NOMO-1 treated with dmso at 0.1 percent for 144 hours (cell line): Measurements from ENCODE around the gene HTR6.

ENCODE experiments used
- DNase-seq: peaks from one replicate; lab custom pipeline; 2025; ENCODE audit not compliant: unreplicated experiment; lab: John Stamatoyannopoulos, UW

The HTR6 gene

DNA sequence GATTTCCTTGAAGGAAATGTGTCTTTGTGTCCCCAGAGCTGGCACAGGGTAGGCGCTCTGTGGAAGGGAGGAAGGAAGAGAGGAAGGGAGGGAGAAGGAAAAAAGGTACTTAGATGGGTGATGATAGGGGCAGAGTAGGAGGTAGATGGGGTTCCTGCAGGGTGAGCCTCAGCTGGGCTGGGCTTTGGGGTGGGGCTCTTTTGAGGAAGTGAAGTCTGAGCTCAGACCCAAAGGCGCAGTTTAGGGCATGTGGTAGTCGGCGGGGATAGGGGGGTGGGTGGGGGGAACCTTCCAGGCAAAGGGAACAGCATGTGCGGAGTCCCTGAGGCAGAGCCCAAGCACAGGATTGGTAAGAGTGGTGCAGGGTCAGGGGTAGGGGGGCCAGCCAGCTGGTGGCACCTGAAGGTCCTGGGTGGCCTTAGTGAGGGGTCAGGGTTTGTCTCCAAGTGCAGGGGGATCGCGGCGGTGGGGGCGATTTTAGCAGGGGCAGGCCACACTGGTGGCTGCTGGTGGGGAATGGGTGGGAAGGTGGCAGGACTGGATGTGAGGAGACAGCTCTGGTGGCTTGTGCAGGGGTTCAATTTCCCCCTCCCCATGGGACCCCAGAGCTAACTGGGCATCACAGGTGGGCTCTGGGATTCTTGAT lies 8.4 kb upstream of the HTR6 start:
- DNase-seq = no peak

GRCh38 chr1:19656780-19657466 lies 7.8 kb upstream of the HTR6 start:
- DNase-seq = no peak

GRCh38 chr1:19657511-19657910 lies 7.2 kb upstream of the HTR6 start:
- no peak for DNase-seq

DNA sequence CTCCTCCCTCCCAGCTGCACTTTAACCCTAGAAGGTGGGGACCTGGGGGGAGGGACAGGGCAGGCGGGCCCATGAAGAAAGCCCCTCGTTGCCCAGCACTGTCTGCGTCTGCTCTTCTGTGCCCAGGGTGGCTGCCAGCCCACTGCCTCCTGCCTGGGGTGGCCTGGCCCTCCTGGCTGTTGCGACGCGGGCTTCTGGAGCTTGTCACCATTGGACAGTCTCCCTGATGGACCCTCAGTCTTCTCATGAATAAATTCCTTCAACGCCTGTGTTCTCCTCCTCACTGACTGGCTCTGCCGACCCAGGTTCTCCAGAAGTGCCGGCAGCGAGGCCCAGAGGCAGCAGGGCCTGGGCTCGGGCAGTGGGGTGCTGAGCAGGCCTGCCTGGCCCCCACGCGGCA lies 6.5 kb upstream of the HTR6 start:
- no peak for DNase-seq

DNA sequence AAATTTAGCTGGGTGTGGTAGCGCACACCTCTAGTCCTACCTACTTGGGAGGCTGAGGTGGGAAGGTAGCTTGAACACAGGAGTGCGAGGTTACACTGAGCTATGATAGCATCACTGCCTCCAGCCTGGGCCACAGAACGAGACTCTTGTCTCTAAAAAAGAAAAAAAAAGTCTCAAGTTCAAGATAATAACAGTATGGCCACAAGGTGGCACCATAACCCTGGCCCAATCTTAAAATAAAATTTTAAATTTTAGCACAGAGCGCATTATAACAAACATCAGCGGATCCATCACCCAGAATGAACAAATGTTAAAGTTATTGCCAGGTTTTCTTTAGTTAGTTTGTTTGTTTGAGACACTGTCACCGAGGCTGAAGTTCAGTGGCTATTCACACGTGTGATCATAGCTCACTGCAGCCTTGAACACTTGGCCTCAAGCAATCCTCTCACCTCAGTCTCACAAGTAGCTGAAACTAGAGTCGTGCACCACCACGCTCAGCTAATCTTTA lies 2.9 kb upstream of the HTR6 start:
- DNase-seq = no peak

DNA sequence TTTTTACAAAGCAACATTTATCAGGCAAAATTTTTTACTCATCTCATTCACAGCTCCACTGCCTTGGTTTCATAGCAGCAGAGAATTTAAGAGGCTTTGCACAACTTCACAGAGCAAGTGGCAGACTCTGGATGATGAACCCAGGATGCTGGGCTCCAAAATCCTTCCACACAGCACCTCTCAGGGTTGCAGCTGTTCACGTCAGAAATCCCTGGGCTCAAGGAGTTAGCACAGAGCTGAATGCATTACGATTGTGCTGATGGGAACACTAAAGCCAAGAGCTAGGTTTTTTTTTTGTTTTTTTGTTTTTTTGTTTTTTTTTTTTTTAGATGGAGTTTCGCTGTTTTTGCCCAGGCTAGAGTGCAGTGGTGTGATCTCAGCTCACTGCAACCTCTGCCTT lies 2.4 kb upstream of the HTR6 start:
- no peak for DNase-seq

- no peak for DNase-seq
These were observed 466 bp downstream of the HTR6 start for GRCh38 chr1:19665186-19665495.

DNA sequence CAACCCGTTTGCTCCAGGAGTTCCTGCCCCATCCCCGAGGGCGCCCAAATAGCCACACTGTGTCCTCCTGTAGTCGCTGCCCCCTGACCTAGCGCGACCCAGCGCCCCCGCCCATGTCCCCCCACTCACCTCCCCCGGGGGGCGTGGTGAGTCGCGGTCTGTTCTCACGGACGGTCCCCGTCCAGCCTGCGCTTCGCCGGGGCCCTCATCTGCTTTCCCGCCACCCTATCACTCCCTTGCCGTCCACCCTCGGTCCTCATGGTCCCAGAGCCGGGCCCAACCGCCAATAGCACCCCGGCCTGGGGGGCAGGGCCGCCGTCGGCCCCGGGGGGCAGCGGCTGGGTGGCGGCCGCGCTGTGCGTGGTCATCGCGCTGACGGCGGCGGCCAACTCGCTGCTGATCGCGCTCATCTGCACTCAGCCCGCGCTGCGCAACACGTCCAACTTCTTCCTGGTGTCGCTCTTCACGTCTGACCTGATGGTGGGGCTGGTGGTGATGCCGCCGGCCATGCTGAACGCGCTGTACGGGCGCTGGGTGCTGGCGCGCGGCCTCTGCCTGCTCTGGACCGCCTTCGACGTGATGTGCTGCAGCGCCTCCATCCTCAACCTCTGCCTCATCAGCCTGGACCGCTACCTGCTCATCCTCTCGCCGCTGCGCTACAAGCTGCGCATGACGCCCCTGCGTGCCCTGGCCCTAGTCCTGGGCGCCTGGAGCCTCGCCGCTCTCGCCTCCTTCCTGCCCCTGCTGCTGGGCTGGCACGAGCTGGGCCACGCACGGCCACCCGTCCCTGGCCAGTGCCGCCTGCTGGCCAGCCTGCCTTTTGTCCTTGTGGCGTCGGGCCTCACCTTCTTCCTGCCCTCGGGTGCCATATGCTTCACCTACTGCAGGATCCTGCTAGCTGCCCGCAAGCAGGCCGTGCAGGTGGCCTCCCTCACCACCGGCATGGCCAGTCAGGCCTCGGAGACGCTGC lies 1.1 kb downstream of the HTR6 start:
- no peak for DNase-seq

DNA sequence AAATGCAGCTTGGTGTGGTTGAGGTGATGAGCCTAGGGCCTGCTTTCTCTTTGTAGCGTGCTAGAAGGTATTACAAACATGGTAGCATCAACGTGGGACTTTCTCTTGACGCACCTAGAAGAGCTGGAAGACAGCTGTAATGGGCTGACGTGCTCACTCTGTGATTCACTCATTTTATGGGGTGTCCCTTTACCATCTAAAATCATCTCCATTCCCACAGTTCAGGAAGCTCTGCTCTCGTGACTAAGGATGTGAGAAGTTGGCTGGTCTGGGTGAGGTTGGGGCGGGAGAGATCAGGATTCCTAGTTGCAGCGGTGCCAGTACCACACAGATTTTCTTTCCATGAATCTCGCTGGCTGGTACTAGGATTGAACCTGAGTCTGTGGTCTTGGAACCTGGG lies 4.2 kb downstream of the HTR6 start:
- no peak for DNase-seq

GRCh38 chr1:19670787-19671186 lies 6.1 kb downstream of the HTR6 start:
- DNase-seq = no peak

DNA sequence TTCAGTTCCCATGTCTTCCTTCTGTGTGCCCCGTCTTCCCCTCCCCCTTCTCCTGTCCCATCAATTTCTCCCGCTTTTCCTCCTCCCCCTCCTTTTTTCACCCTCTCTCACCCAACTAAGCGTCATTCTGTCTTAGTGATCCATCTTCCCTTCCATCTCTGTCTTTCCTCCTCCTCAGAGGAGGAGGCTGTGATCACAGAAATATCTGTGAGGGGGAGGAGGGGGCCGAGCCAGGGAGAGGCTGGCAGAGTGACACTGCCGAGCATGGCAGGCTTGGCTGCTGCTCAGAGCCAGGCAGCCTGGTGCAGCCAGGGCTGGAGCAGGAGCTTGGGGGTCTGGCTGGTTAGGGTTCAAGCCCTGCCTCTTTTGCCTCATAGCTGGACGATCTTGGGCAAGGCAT lies 7.6 kb downstream of the HTR6 start:
- DNase-seq = no peak

- DNase-seq = no peak
These were observed 11.1 kb downstream of the HTR6 start for GRCh38 chr1:19675797-19676196.

DNA sequence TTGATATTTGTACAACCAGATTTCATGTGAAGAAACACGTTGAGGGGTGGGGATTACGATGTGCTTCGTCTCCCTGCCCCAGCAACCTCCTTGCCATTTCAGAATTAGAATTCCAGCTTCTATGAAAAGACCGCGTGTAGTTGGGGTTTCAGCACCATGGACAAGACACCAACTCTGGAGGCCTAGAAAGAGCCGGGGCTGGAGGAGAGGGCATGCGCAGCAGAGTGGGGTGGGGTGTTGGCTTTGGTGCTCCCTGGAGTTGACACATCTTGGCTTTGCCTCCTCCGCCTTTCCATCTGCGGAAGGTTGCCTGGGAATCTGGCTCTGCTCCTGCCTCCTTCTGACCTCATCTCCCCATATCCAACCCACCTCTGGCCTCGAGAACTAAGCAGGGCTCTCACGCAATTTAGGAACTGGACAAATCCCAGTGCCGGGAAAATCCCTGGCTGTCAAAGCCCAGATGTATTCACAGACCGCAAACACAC lies 11.8 kb downstream of the HTR6 start:
- peak; percentile 19 for DNase-seq

DNA sequence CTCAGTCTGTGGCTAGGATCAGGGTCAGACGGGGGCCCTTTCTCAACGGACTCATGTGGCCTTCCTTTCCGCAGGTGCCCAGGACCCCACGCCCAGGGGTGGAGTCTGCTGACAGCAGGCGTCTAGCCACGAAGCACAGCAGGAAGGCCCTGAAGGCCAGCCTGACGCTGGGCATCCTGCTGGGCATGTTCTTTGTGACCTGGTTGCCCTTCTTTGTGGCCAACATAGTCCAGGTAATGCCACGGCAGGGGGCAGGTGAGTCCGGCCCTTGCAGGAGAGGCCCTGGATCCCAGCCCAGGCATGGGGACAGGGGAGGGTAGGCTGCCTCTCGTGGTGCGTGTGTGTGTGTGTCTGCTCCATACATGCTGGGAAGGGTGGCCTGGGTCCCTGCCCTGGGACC lies 13.8 kb downstream of the HTR6 start:
- DNase-seq = no peak

GRCh38 chr1:19678931-19679453 lies 14.3 kb downstream of the HTR6 start:
- DNase-seq = no peak

GRCh38 chr1:19679691-19680090 lies 15.0 kb downstream of the HTR6 start:
- no peak for DNase-seq

DNA sequence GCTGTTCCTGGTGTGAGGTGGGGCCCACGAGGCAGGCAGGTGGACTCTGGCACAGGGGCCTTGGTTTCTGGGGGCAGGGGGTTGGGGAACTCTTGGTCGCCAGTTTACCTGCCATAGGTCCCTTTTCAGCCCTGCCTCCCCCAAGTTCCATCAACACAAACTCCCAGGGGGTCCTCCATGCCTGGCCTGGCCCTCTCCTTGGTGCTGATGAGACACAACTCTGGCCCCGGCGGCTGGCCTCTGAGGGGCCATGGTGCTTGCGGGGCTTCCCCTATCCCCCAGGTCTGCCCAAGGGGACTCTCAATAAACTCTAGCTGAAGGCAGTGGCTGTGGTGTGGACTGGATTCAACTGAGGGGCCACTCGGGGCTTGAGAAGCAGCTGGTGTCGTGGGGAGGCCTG lies 16.0 kb downstream of the HTR6 start:
- no peak for DNase-seq

- DNase-seq = no peak
These were observed 17.6 kb downstream of the HTR6 start for GRCh38 chr1:19682257-19682656.

DNA sequence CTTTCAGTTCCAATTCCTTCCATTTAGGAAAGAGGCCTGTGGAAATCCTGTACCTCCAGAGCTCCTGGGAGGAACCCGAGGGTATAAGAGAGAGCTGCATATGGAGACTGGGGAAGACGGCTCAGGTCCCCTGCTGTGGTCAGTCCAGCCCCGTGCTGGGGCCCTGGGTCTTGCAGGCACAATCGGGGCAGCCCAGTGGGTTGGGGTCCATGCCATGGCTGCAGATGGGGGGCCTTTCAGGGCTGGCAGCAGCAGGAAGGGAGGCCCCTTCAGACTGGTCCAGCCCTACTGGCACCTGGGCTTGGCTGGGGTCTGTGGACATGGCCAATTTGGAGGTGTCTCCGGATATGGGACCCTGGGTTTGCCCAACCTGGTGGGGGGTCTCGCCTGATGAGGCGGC lies 18.2 kb downstream of the HTR6 start:
- DNase-seq = no peak

- DNase-seq = no peak
These were observed 18.7 kb downstream of the HTR6 start for GRCh38 chr1:19683351-19683750.

GRCh38 chr1:19684677-19685076 lies 20.0 kb downstream of the HTR6 start:
- no peak for DNase-seq
